MV-4-11 (cell line): ENCODE results near the gene NAV1.
A peak's percentile ranks its signal among the peaks of the same experiment; 100 is the strongest.
"Not testable (repeated sequence)": the region's sequence is repeated elsewhere in the genome, so short reads cannot be mapped to it uniquely, and the experiment has no call there.

ENCODE experiments used
- DNase-seq: peaks from one replicate; lab custom pipeline; 2025; lab: John Stamatoyannopoulos, UW

The NAV1 gene

GRCh38 chr1:201520046-201520575 is 18.8 kb upstream of the NAV1 start:
- DNase-seq = not testable (repeated sequence)

GRCh38 chr1:201525193-201525778 is 13.6 kb upstream of the NAV1 start:
- no peak for DNase-seq

GRCh38 chr1:201527879-201528278 is 11.0 kb upstream of the NAV1 start:
- DNase-seq = no peak

- no peak for DNase-seq
Observed at GRCh38 chr1:201528631-201529252, 10.2 kb upstream of the NAV1 start.

GRCh38 chr1:201530741-201531531 is 8.0 kb upstream of the NAV1 start:
- peak; percentile 65 for DNase-seq

- peak; percentile 29 for DNase-seq
Observed at GRCh38 chr1:201531551-201532425, 7.1 kb upstream of the NAV1 start.

GRCh38 chr1:201533836-201534235 is 5.1 kb upstream of the NAV1 start:
- DNase-seq = no peak

GRCh38 chr1:201535046-201535918 is 3.6 kb upstream of the NAV1 start:
- peak; percentile 70 for DNase-seq

- DNase-seq = no peak
Observed at GRCh38 chr1:201535919-201536245, 3.0 kb upstream of the NAV1 start.

- peak; percentile 37 for DNase-seq
Observed at GRCh38 chr1:201536558-201536957, 2.4 kb upstream of the NAV1 start.

- no peak for DNase-seq
Observed at GRCh38 chr1:201537028-201537427, 1.9 kb upstream of the NAV1 start.

- no peak for DNase-seq
Observed at GRCh38 chr1:201537467-201537866, 1.5 kb upstream of the NAV1 start.

GRCh38 chr1:201537891-201538611 is 876 bp upstream of the NAV1 start:
- no peak for DNase-seq

GRCh38 chr1:201539561-201540431 is 869 bp downstream of the NAV1 start:
- no peak for DNase-seq

GRCh38 chr1:201540846-201541735 is 2.2 kb downstream of the NAV1 start:
- DNase-seq = no peak

- peak; percentile 53 for DNase-seq
Observed at GRCh38 chr1:201542309-201543035, 3.5 kb downstream of the NAV1 start.

GRCh38 chr1:201543871-201544642 is 5.1 kb downstream of the NAV1 start:
- DNase-seq = peak; percentile 30
